Lung (tissue), 12 donors: ENCODE data around the gene RNU7-1. TPM values are rescaled to one million over a fixed set of nuclear protein-coding genes. Genes with fewer than 3 reads are reported as not detected.

Experiments
- ATAC-seq: fragments of 200-7000 bp; cut with Tn5 transposase; one replicate; pipeline ENCODE4 v1.9.1; 2020; ENCODE audit warnings: moderate number of reproducible peaks; ENCODE audit not compliant: insufficient read depth, low FRiP score
- DNase-seq, 3 donors: peaks; one replicate each; pipeline ENCODE4 v3.0.0-alpha.2; 2013 to 2017
- H3K27ac ChIP-seq, 2 donors: one replicate each; pipeline ENCODE4 v1.5.1; 2013; ENCODE audit warnings: mild to moderate bottlenecking in 2 of 2, moderate library complexity in 2 of 2, control low read depth in 1 of 2, inconsistent platforms in 1 of 2, low read depth in 1 of 2, low read length in 1 of 2
- H3K27me3 ChIP-seq, 3 donors: one replicate each; pipeline ENCODE4 v1.5.1; 2013; ENCODE audit warnings: low read length in 2 of 3; ENCODE audit not compliant: control insufficient read depth in 3 of 3, insufficient read depth in 3 of 3
- H3K36me3 ChIP-seq, 4 donors: one replicate each; pipeline ENCODE4 v1.5.1; 2013; ENCODE audit warnings: low read length in 4 of 4, mild to moderate bottlenecking in 1 of 4, moderate library complexity in 1 of 4; ENCODE audit not compliant: control insufficient read depth in 4 of 4, insufficient read depth in 4 of 4
- H3K4me1 ChIP-seq, 5 donors: one replicate each; pipeline ENCODE4 v1.5.1; 2013; ENCODE audit warnings: low read length in 5 of 5, mild to moderate bottlenecking in 2 of 5, moderate library complexity in 1 of 5; ENCODE audit not compliant: control insufficient read depth in 5 of 5, insufficient read depth in 5 of 5
- H3K4me3 ChIP-seq: one replicate; pipeline ENCODE4 v1.5.1; 2013; ENCODE audit warnings: mild to moderate bottlenecking, control low read depth, moderate library complexity
- H3K9ac ChIP-seq, 2 donors: one replicate each; pipeline ENCODE4 v1.5.1; 2013; ENCODE audit warnings: low read length in 2 of 2, control low read depth in 1 of 2; ENCODE audit not compliant: insufficient read depth in 1 of 2
- H3K9me3 ChIP-seq, 4 donors: one replicate each; pipeline ENCODE4 v1.5.1; 2013; ENCODE audit warnings: low read length in 3 of 4, mild to moderate bottlenecking in 1 of 4, moderate library complexity in 1 of 4; ENCODE audit not compliant: control insufficient read depth in 4 of 4, insufficient read depth in 3 of 4
- CTCF ChIP-seq: IDR thresholded peaks from 2 replicates; pipeline ENCODE4 v1.5.1; 2012; ENCODE audit warnings: mild to moderate bottlenecking; ENCODE audit errors: control extremely low read depth, extremely low read depth
- WGBS, 2 donors: extraction: QIAGEN DNeasy Blood & Tissue Kit; methylation state at CpG; one replicate each; pipeline ENCODE4 v1.1.7; 2013; 5-methylcytosine and 5-hydroxymethylcytosine counted together
- polyA plus RNA-seq, 2 donors: library from polyadenylated mRNA; stranded (reverse); fragments of 200-250 nt; gene quantifications; one replicate each; pipeline ENCODE4 v1.2.1, GENCODE V29; 2013
- total RNA-seq, 2 donors: library from RNA; depleted of rRNA in 1 of 2; stranded (reverse); fragments of >200 nt in 1 of 2; gene quantifications; one replicate each; pipeline ENCODE4 v1.2.1, GENCODE V29; 2014 to 2021
- donor health status: control.
- donor health status: control.
- donor health status: Bipolar disorder and iron deficiency.
- donor health status: healthy.
- donor health status: DM: yes; HTN: yes; CAD: no.

Gene RNU7-1
- total and polyA plus RNA-seq, 4 donors: not detected

DNA sequence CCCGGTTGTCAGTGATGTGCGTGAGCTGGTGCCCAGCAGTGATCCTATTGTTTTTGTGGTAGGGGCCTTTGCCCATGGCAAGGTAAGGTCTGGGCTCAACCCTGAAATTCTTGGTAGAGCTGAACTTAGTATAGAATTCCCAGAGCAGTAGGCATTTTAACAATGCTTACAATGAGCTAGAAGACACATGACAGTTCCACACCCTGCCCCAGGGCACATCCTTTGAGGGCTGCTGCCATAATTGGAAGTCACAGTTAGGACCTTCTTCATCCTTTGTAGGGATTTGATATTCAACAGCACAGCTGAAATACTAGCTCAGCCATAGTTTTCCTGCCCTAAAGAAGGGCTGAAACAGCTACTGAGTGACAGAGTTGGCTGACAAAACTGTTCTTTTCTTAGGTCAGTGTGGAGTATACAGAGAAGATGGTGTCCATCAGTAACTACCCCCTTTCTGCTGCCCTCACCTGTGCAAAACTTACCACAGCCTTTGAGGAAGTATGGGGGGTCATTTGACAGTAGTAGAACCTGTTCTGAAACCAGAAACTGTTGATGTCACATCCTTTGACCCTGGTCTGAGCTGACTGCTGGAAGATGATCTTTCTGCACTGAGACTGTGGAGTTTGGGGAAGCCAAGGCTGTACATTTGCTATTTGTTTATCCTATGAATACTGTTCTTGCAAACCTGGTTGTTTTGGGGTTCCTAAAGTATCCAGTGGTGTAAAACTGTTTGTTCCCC, 31.8 kb downstream of the RNU7-1 start:
- peaks cover 26 to 46% (median 42%) of the 10 kb centered on the region in 4 donors for H3K36me3 ChIP-seq

DNA sequence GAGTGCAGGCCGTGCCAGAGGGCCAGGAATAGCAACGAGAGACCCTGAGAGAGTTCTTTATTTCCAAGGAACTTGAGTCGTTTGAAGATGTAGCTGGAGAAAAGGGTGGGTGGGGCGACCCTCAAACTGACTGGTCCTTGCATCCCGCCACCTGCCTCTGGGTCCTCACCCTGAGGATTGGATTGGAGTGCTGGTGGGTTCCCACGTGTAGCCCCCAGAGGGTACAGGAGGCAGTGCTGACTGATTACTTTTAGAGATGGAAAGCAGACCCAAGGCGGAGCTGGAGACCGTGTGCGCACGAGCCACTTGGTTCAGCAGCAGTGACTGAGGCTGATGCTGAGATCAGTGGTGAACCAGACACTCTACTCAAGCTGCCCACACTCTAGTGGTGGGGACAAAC, 34.0 kb downstream of the RNU7-1 start:
- Histone ChIP-seq H3K4me1 (peaks cover 0 to 12% (median 0%) of the 10 kb centered on the region in 5 donors), H3K27me3 (no peaks in the 10 kb centered on the region), H3K27ac (peak overlapping the region in 1 of 2 donors; percentile 53), H3K36me3 (peaks cover 32 to 63% (median 54%) of the 10 kb centered on the region in 4 donors), H3K9me3 (no peaks in the 10 kb centered on the region), H3K9ac (no peak overlapping the region), H3K4me3 (no peak overlapping the region)
- no peak for ATAC-seq
- WGBS, 2 donors: 77 to 87% methylated on average over 10 of the region's 10 CpGs
- DNase-seq: no peak
- TF ChIP-seq CTCF: no peak

More for the DNA sequence above, 31.8 kb downstream of the RNU7-1 start:
- 94 to 97% methylated on average over 2 of the region's 2 CpGs for WGBS, 2 donors
- DNase-seq: no peak
- H3K4me3 ChIP-seq: no peak overlapping the region
- no peak overlapping the region for H3K9ac ChIP-seq
- H3K9me3 ChIP-seq: no peaks in the 10 kb centered on the region
- no peak for TF ChIP-seq CTCF
- ATAC-seq: no peak
- H3K27me3 ChIP-seq: no peaks in the 10 kb centered on the region
- H3K27ac ChIP-seq: no peak overlapping the region
- peaks cover 3 to 20% (median 5%) of the 10 kb centered on the region in 5 donors for H3K4me1 ChIP-seq

GRCh38 chr12:6978188-6978587, 34.6 kb downstream of the RNU7-1 start:
- DNase-seq (no peak), ATAC-seq (no peak)
- Histone ChIP-seq H3K4me3 (no peak overlapping the region), H3K9me3 (no peaks in the 10 kb centered on the region), H3K9ac (no peak overlapping the region), H3K27me3 (no peaks in the 10 kb centered on the region), H3K36me3 (peaks cover 35 to 65% (median 57%) of the 10 kb centered on the region in 4 donors), H3K4me1 (peaks cover 0 to 12% (median 0%) of the 10 kb centered on the region in 5 donors), H3K27ac (peak overlapping the region in 1 of 2 donors; percentile 53)
- 69 to 85% methylated on average over 6 of the region's 6 CpGs for WGBS, 2 donors
- no peak for TF ChIP-seq CTCF
